ENCODE measurements around the gene CHST9. TPM values are rescaled to one million over a fixed set of nuclear protein-coding genes. Genes with fewer than 3 reads are reported as not detected.

CHST9 gene
- total and polyA plus RNA-seq, 9 of the 15 experiments (the other 6 are each of a cell fraction or from before 2014, with no cell fraction given): not detected

- TF ChIP-seq HNRNPLL (IDR thresholded peaks at IDR 0.05; ENCODE audit: low read depth, low read length, poor library complexity, severe bottlenecking) (no peak), ZFPM2 (CRISPR knock-in tag; IDR thresholded peaks at IDR 0.05) (no peak), MEF2D (tag; conservative IDR thresholded peaks at IDR 0.05; ENCODE audit: low read depth) (no peak), RAD51 (IDR thresholded peaks at IDR 0.05; ENCODE audit: borderline replicate concordance, low read depth) (no peak), NCOA2 (IDR thresholded peaks at IDR 0.05; ENCODE audit: partially characterized antibody in 2 of 2) (no peak), ZNF263 (CRISPR knock-in tag; IDR thresholded peaks at IDR 0.05; ENCODE audit: borderline replicate concordance) (no peak), CHD2 (IDR thresholded peaks at IDR 0.05; ENCODE audit: low read depth, low read length) (no peak), RNF2 (IDR thresholded peaks at IDR 0.05) (no peak), FOXO4 (CRISPR knock-in tag; IDR thresholded peaks at IDR 0.05) (no peak), PHF8 (IDR thresholded peaks at IDR 0.05; ENCODE audit: borderline replicate concordance, low read length) (no peak)
These were observed 38.6 kb upstream of the CHST9 start (continued) for GRCh38 chr18:27223526-27224291.

GRCh38 chr18:27214831-27215230, 29.7 kb upstream of the CHST9 start:
- Histone ChIP-seq H3K9me3 (replicated peaks; ENCODE audit: control insufficient read depth, insufficient read depth, low read depth, low read length) (no peaks in the 10 kb centered on the region), H2AFZ (ENCODE audit: low read depth, low read length) (no peak overlapping the region), H3K9me1 (ENCODE audit: control insufficient read depth, insufficient read depth, low read length) (no peaks in the 10 kb centered on the region), H3K4me1 (replicated peaks in 1 of 2; ENCODE audit: control insufficient read depth in 2 of 2, insufficient read depth in 2 of 2, low read length in 2 of 2) (no peaks in the 10 kb centered on the region), H3K27me3 (ENCODE audit: control insufficient read depth in 2 of 2, insufficient read depth in 2 of 2, low read length in 2 of 2) (no peaks in the 10 kb centered on the region), H3K4me3 (no peak overlapping the region), H3K79me2 (ENCODE audit: control insufficient read depth, insufficient read depth, low read length) (no peaks in the 10 kb centered on the region), H3K27ac (ENCODE audit: extremely low read depth, low read depth, low read length) (no peak overlapping the region), H3K9ac (ENCODE audit: insufficient read depth in 1 of 2, low read depth in 2 of 2, low read length in 2 of 2) (no peak overlapping the region), H3K4me2 (ENCODE audit: insufficient read depth, low read length) (no peak overlapping the region), H3K36me3 (ENCODE audit: control insufficient read depth, insufficient read depth, low read length) (no peaks in the 10 kb centered on the region), H4K20me1 (replicated peaks; ENCODE audit: control insufficient read depth, insufficient read depth, low read length) (no peaks in the 10 kb centered on the region)
- intact Hi-C loops (cut with micrococcal nuclease) (no loop called here), in situ Hi-C loops (cut with MboI) (no loop called here)
- FAIRE-seq (no peak), DNase-seq (ENCODE audit: extremely low read depth in 1 of 4, low spot score in 3 of 4) (no peak), ATAC-seq (no peak)
- POLR2A ChIA-PET: no interaction called here
- CTCF ChIA-PET (ENCODE audit: low intra/inter-chr PET ratio): no interaction called here
- WGBS (ENCODE audit: insufficient coverage, low coverage, missing lambda C conversion rate): 2% methylated on average over 1 of the region's 1 CpG
- BruUV-seq (replicated peaks): no TSS peak
- no peak for TF ChIP-seq SRSF3 (IDR thresholded peaks at IDR 0.05; ENCODE audit: insufficient read depth, low read length)
- no peak for TF ChIP-seq ZNF609 (CRISPR knock-in tag; IDR thresholded peaks at IDR 0.05; ENCODE audit: borderline replicate concordance)
- TF ChIP-seq RFX5 (IDR thresholded peaks at IDR 0.05; ENCODE audit: low read depth, low read length): no peak
